IPS-11a (cell line): ENCODE data around the gene GALNTL6.

Experiments
- H3K4me3 ChIP-seq: one replicate; pipeline ENCODE4 v1.5.1; 2013; ENCODE audit warnings: low read depth, low read length, control low read depth

Gene GALNTL6

GRCh38 chr4:171812665-171813525 lies at the start of gene GALNTL6:
TSS of gene GALNTL6 (plus strand) at chr4:171813404.
- H3K4me3 ChIP-seq, result peak within 1 kb of the TSS; percentile 66

- H3K4me3 ChIP-seq, result no peak overlapping the region
These were observed 47.7 kb upstream of the GALNTL6 start for GRCh38 chr4:171765514-171765913.

GRCh38 chr4:171774642-171775190 lies 38.5 kb upstream of the GALNTL6 start:
- H3K4me3 ChIP-seq, result no peak overlapping the region

- no peak overlapping the region for H3K4me3 ChIP-seq
These were observed 33.9 kb upstream of the GALNTL6 start for GRCh38 chr4:171779301-171779700.

GRCh38 chr4:171785388-171785787 lies 27.8 kb upstream of the GALNTL6 start:
- no peak overlapping the region for H3K4me3 ChIP-seq

GRCh38 chr4:171793723-171794122 lies 19.5 kb upstream of the GALNTL6 start:
- no peak overlapping the region for H3K4me3 ChIP-seq

- H3K4me3 ChIP-seq, result no peak overlapping the region
These were observed 18.7 kb upstream of the GALNTL6 start for GRCh38 chr4:171794528-171794927.

GRCh38 chr4:171809854-171810253 lies 3.4 kb upstream of the GALNTL6 start:
- no peak overlapping the region for H3K4me3 ChIP-seq

- H3K4me3 ChIP-seq, result peak overlapping the region; percentile 66
These were observed 905 bp upstream of the GALNTL6 start for GRCh38 chr4:171812333-171812664.

- H3K4me3 ChIP-seq, result peak overlapping the region; percentile 66
These were observed 484 bp downstream of the GALNTL6 start for GRCh38 chr4:171813526-171814250.

GRCh38 chr4:171814545-171814944 lies 1.3 kb downstream of the GALNTL6 start:
- H3K4me3 ChIP-seq, result no peak overlapping the region

GRCh38 chr4:171817026-171817425 lies 3.8 kb downstream of the GALNTL6 start:
- H3K4me3 ChIP-seq, result no peak overlapping the region

GRCh38 chr4:171834640-171835039 lies 21.4 kb downstream of the GALNTL6 start:
- no peak overlapping the region for H3K4me3 ChIP-seq

GRCh38 chr4:171843456-171843855 lies 30.3 kb downstream of the GALNTL6 start:
- no peak overlapping the region for H3K4me3 ChIP-seq

GRCh38 chr4:171846232-171846631 lies 33.0 kb downstream of the GALNTL6 start:
- H3K4me3 ChIP-seq, result no peak overlapping the region

GRCh38 chr4:171846893-171847292 lies 33.7 kb downstream of the GALNTL6 start:
- no peak overlapping the region for H3K4me3 ChIP-seq

- H3K4me3 ChIP-seq, result no peak overlapping the region
These were observed 34.5 kb downstream of the GALNTL6 start for GRCh38 chr4:171847751-171848150.

- H3K4me3 ChIP-seq, result no peak overlapping the region
These were observed 36.5 kb downstream of the GALNTL6 start for GRCh38 chr4:171849686-171850222.

GRCh38 chr4:171851295-171851694 lies 38.1 kb downstream of the GALNTL6 start:
- H3K4me3 ChIP-seq, result no peak overlapping the region

- no peak overlapping the region for H3K4me3 ChIP-seq
These were observed 44.3 kb downstream of the GALNTL6 start for GRCh38 chr4:171857302-171858012.

- H3K4me3 ChIP-seq, result no peak overlapping the region
These were observed 62.1 kb downstream of the GALNTL6 start for GRCh38 chr4:171875291-171875690.
